Stimulated activated CD4-positive, alpha-beta T cell treated with anti-CD3 and anti-CD28 coated beads, TNF-alpha, amount 100 ng/mL, for 4 hours (primary cell): ENCODE results near the gene SCARF2.
"Not testable (repeated sequence)": the region's sequence is repeated elsewhere in the genome, so short reads cannot be mapped to it uniquely, and the experiment has no call there.

Experiments
- DNase-seq, 3 experiments: peaks; one replicate each; pipeline ENCODE4 v3.0.0-alpha.2; 2020; ENCODE audit warnings: low read depth in 3 of 3

SCARF2 gene

GRCh38 chr22:20413217-20414058 is 24.2 kb downstream of the SCARF2 start:
- DNase-seq: no peak

- no peak for DNase-seq
Measured at GRCh38 chr22:20412474-20413216, 25.0 kb downstream of the SCARF2 start.

GRCh38 chr22:20409385-20409784 is 28.2 kb downstream of the SCARF2 start:
- DNase-seq: not testable (repeated sequence)

- DNase-seq: no peak
Measured at GRCh38 chr22:20408891-20409290, 28.7 kb downstream of the SCARF2 start.

- DNase-seq: no peak
Measured at GRCh38 chr22:20407829-20408228, 29.8 kb downstream of the SCARF2 start.

- DNase-seq: no peak
Measured at GRCh38 chr22:20406686-20407408, 30.8 kb downstream of the SCARF2 start.

- no peak for DNase-seq
Measured at GRCh38 chr22:20405931-20406685, 31.5 kb downstream of the SCARF2 start.

GRCh38 chr22:20405291-20405930 is 32.2 kb downstream of the SCARF2 start:
- DNase-seq: no peak

GRCh38 chr22:20404881-20405280 is 32.7 kb downstream of the SCARF2 start:
- DNase-seq: no peak

- DNase-seq: no peak
Measured at GRCh38 chr22:20403779-20404140, 33.9 kb downstream of the SCARF2 start.

- no peak for DNase-seq
Measured at GRCh38 chr22:20402960-20403778, 34.5 kb downstream of the SCARF2 start.

GRCh38 chr22:20401376-20402014 is 36.1 kb downstream of the SCARF2 start:
- DNase-seq: no peak

GRCh38 chr22:20400606-20401375 is 36.8 kb downstream of the SCARF2 start:
- no peak for DNase-seq

GRCh38 chr22:20399866-20400605 is 37.6 kb downstream of the SCARF2 start:
- no peak for DNase-seq

- no peak for DNase-seq
Measured at GRCh38 chr22:20398420-20398819, 39.2 kb downstream of the SCARF2 start.

GRCh38 chr22:20397498-20397897 is 40.1 kb downstream of the SCARF2 start:
- DNase-seq: no peak

GRCh38 chr22:20396639-20397038 is 41.0 kb downstream of the SCARF2 start:
- DNase-seq: no peak

GRCh38 chr22:20395907-20396287 is 41.7 kb downstream of the SCARF2 start:
- no peak for DNase-seq
